Kidney (tissue), 14 donors: Measurements from ENCODE around the gene PHLDB1. TPM values are rescaled to one million over a fixed set of nuclear protein-coding genes. Genes with fewer than 3 reads are reported as not detected.

Experiments
- DNase-seq, 5 donors: peaks; one replicate each; pipeline ENCODE4 v3.0.0-alpha.2; 2013 to 2020
- FAIRE-seq: peaks from 2 replicates; lab custom pipeline; 2012; peaks lifted over from hg19 to GRCh38; lab: Jason Lieb, UNC
- H3K27ac ChIP-seq, 2 donors: one replicate each; pipeline ENCODE4 v1.7.0; 2013; ENCODE audit warnings: low read depth in 2 of 2, low read length in 2 of 2, inconsistent platforms in 1 of 2
- H3K27me3 ChIP-seq: one replicate; pipeline ENCODE4 v1.7.1; 2013; ENCODE audit warnings: low read length, inconsistent platforms; ENCODE audit not compliant: control insufficient read depth, insufficient read depth
- H3K36me3 ChIP-seq, 3 donors: one replicate each; pipeline versions ENCODE4 v1.7.0 to v1.7.1; 2013; ENCODE audit warnings: low read length in 3 of 3, control low read depth in 1 of 3, inconsistent platforms in 1 of 3; ENCODE audit not compliant: insufficient read depth in 3 of 3, control insufficient read depth in 2 of 3
- H3K4me1 ChIP-seq, 3 donors: one replicate each; pipeline versions ENCODE4 v1.7.0 to v1.7.1; 2013; ENCODE audit warnings: low read length in 3 of 3, inconsistent platforms in 1 of 3, low read depth in 1 of 3; ENCODE audit not compliant: control insufficient read depth in 2 of 3, insufficient read depth in 2 of 3
- H3K4me3 ChIP-seq, 3 donors: one replicate each; pipeline versions ENCODE4 v1.7.0 to v1.8.1; 2013; ENCODE audit warnings: low read length in 3 of 3, control low read depth in 1 of 3, inconsistent platforms in 1 of 3
- H3K9ac ChIP-seq, 3 donors: one replicate each; pipeline versions ENCODE4 v1.7.0 to v1.7.1; 2013; ENCODE audit warnings: low read length in 3 of 3, control low read depth in 1 of 3, inconsistent platforms in 1 of 3
- H3K9me3 ChIP-seq, 3 donors: one replicate each; pipeline versions ENCODE4 v1.7.0 to v1.7.1; 2013; ENCODE audit warnings: low read length in 3 of 3, control low read depth in 1 of 3, inconsistent platforms in 1 of 3; ENCODE audit not compliant: control insufficient read depth in 2 of 3, insufficient read depth in 1 of 3
- CTCF ChIP-seq: IDR thresholded peaks from 3 replicates; pipeline ENCODE4 v1.5.1; 2012; ENCODE audit warnings: mild to moderate bottlenecking, moderate library complexity, borderline replicate concordance; ENCODE audit not compliant: insufficient read depth; ENCODE audit errors: extremely low read depth
- intact Hi-C: fragments of 100-400 bp; cut with DNase I; formaldehyde crosslinking; loops from one replicate; pipeline ENCODE4 v1.11.1; 2022
- polyA plus RNA-seq: library from polyadenylated mRNA; stranded (reverse); fragments of 350-450 nt; fragmentation: Illumina TruSeq; extraction: RNeasy Lipid Tissue Mini Kit (QIAGEN cat#74804); gene quantifications from one replicate; pipeline ENCODE4 v1.2.3, GENCODE V29; 2014; ENCODE audit warnings: low read depth, low replicate concordance; ENCODE audit not compliant: insufficient read depth
- total RNA-seq: library from RNA; stranded (reverse); fragmentation: NEBNext Ultra II Directional; extraction: Animal tissue kit (Norgen Biotek cat#: 25700); gene quantifications from one replicate; pipeline ENCODE4 v1.2.1, GENCODE V29; 2021
- donor health status: control.
- donor health status: control.
- donor health status: control.
- donor health status: control.
- donor health status: control.
- donor health status: DM: yes; HTN: yes; CAD: no.
- donor health status: Normal renal cell carcinoma (clear cell type).

The PHLDB1 gene
- total and polyA plus RNA-seq, 2 donors from 2014 or later, result 39.1 to 118 TPM

GRCh38 chr11:118657238-118657637 is 49.8 kb downstream of the PHLDB1 start:
- FAIRE-seq, result no peak
- Histone ChIP-seq H3K36me3 (peaks cover 11 to 25% (median 22%) of the 10 kb centered on the region in 3 donors), H3K27me3 (no peaks in the 10 kb centered on the region), H3K9me3 (no peaks in the 10 kb centered on the region), H3K4me1 (peaks cover 0 to 11% (median 0%) of the 10 kb centered on the region in 3 donors), H3K9ac (no peak overlapping the region), H3K4me3 (no peak overlapping the region), H3K27ac (no peak overlapping the region)
- intact Hi-C loops, result no loop called here
- no peak for TF ChIP-seq CTCF
- DNase-seq, result peak in 1 of 5 donors; percentile 36

- Histone ChIP-seq H3K36me3 (peaks cover 8 to 23% (median 17%) of the 10 kb centered on the region in 3 donors), H3K4me1 (peaks cover 0 to 11% (median 0%) of the 10 kb centered on the region in 3 donors), H3K27me3 (no peaks in the 10 kb centered on the region), H3K9me3 (no peaks in the 10 kb centered on the region), H3K27ac (no peak overlapping the region), H3K4me3 (no peak overlapping the region), H3K9ac (no peak overlapping the region)
- intact Hi-C loops, result no loop called here
- DNase-seq (peak in 1 of 5 donors; percentile 21), FAIRE-seq (no peak)
- no peak for TF ChIP-seq CTCF
Measured at GRCh38 chr11:118657709-118658428, 50.5 kb downstream of the PHLDB1 start.

- H3K36me3 ChIP-seq, result peaks cover 4 to 19% (median 10%) of the 10 kb centered on the region in 3 donors
- FAIRE-seq (no peak), DNase-seq (peak in 3 of 5 donors; percentile 22 to 77 (median 67))
- peak overlapping the region; percentile 16 to 54 for H3K27ac ChIP-seq
- no peaks in the 10 kb centered on the region for H3K27me3 ChIP-seq
- no peak overlapping the region for H3K4me3 ChIP-seq
- intact Hi-C loops, result no loop called here
- no peak overlapping the region for H3K9ac ChIP-seq
- TF ChIP-seq CTCF, result peak; percentile 19
- peaks cover 0 to 11% (median 0%) of the 10 kb centered on the region in 3 donors for H3K4me1 ChIP-seq
- no peaks in the 10 kb centered on the region for H3K9me3 ChIP-seq
Measured at GRCh38 chr11:118658429-118659313, 51.3 kb downstream of the PHLDB1 start.
